Measurements from ENCODE around the gene CTU2.

- TF ChIP-seq CTCF (IDR thresholded peaks at IDR 0.05 in 2 of 3, conservative IDR thresholded peaks at IDR 0.05 in 1 of 3; ENCODE audit: control insufficient read depth in 2 of 3, extremely low read depth in 1 of 3, insufficient read depth in 1 of 3, low read depth in 3 of 3, low read length in 3 of 3), result no peak
- no peak for TF ChIP-seq NFYB (IDR thresholded peaks at IDR 0.05; ENCODE audit: insufficient read depth, low read depth, low read length)
- no peak for TF ChIP-seq NFIC (IDR thresholded peaks at IDR 0.05; ENCODE audit: low read depth, low read length)
- TF ChIP-seq PRDM15 (CRISPR knock-in tag; IDR thresholded peaks at IDR 0.05), result no peak
- no peak for TF ChIP-seq NRF1 (conservative IDR thresholded peaks at IDR 0.05; ENCODE audit: low read depth, low read length)
- TF ChIP-seq CREB1 (IDR thresholded peaks at IDR 0.05; ENCODE audit: low read depth), result no peak
- TF ChIP-seq POLR2A (IDR thresholded peaks at IDR 0.05; ENCODE audit: low read depth, low read length), result no peak
- TF ChIP-seq HCFC1 (IDR thresholded peaks at IDR 0.05; ENCODE audit: low read length), result no peak
- no peak for TF ChIP-seq IKZF1 (conservative IDR thresholded peaks at IDR 0.05)
These were observed 16.6 kb downstream of the CTU2 start for GRCh38 chr16:88722784-88723506.

Data from GM12878 (cell line).